Urinary bladder (tissue), 4 donors: ENCODE data around the gene MYH7. TPM values are rescaled to one million over a fixed set of nuclear protein-coding genes. Genes with fewer than 3 reads are reported as not detected.

Experiments used
- DNase-seq: peaks from one replicate; pipeline ENCODE4 v3.0.0-alpha.2; 2015; ENCODE audit errors: extremely low spot score
- H3K27ac ChIP-seq: one replicate; pipeline ENCODE4 v1.5.1; 2013; ENCODE audit warnings: low read depth, mild to moderate bottlenecking, moderate library complexity
- H3K36me3 ChIP-seq: one replicate; pipeline ENCODE4 v1.6.1; 2013; ENCODE audit warnings: mild to moderate bottlenecking, moderate library complexity; ENCODE audit not compliant: insufficient read depth
- H3K4me1 ChIP-seq: one replicate; pipeline ENCODE4 v1.6.1; 2013; ENCODE audit warnings: mild to moderate bottlenecking, moderate library complexity; ENCODE audit not compliant: insufficient read depth
- H3K4me3 ChIP-seq: one replicate; pipeline ENCODE4 v1.5.1; 2013; ENCODE audit warnings: low read depth, low read length
- WGBS: extraction: QIAGEN DNeasy Blood & Tissue Kit; methylation state at CpG from one replicate; pipeline ENCODE4 v1.1.7; 2013; 5-methylcytosine and 5-hydroxymethylcytosine counted together
- polyA plus RNA-seq: library from polyadenylated mRNA; stranded (reverse); fragments of 200-250 nt; gene quantifications from one replicate; pipeline ENCODE4 v1.2.3, GENCODE V29; 2013
- small RNA-seq: library from RNA; depleted of rRNA; stranded (forward); fragments of <200 nt; gene quantifications from one replicate; pipeline ENCODE3, GENCODE V24; 2014
- total RNA-seq: library from RNA; depleted of rRNA; stranded (reverse); fragments of >200 nt; gene quantifications from one replicate; pipeline ENCODE4 v1.2.3, GENCODE V29; 2014
- donor health status: healthy with polysubstance abuse.
- donor health status: healthy.

MYH7 gene
- total and polyA plus RNA-seq, 2 donors = 29.9 TPM; not detected in 1

DNA sequence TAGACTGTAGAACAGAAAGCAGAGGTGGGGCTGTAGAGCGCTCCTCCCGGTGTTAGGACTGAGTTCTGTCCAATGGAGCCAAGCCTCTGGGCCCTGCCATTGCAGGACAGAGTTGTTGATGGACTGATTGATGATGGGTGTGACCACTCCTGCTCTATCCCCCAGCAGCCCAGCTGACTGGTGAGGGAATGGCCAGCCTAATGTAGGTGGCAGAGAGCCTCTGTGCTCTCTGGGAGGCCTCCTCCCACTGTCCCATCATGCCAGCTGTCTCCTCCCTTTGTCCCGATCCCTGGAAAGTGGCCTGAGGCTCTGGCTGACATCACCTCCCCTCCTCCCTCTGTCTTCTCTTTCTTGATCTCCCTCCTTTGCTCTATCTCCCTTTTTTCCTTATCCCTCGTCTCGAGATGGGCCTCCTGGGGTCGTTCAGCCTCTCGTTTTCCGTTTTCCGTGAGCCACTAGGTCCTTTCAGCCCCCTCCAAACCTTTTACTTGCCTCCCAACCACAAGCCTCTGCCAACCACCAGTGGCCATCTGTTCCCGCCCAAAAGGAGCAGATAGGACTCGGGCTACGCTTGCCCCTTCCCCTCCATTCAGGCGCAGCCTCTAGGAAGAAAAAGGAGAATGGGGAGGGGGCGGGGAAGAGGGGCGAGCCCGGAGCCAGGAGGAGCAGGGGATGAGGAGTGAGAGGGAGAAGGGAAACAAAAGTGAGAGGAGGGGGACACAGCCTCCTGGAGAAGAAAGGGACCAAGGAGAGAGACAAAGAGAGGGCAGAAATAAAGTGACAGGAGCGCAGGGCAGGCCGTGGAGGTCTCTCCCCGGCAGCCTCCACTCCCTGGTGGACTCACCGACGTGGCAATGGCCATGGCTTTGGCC is 71.1 kb downstream of the MYH7 start:
- WGBS = 8% methylated on average over 21 of the region's 21 CpGs
- Histone ChIP-seq H3K4me3 (peak overlapping the region; percentile 57), H3K4me1 (peaks cover 1% of the 10 kb centered on the region), H3K27ac (peak overlapping the region; percentile 97), H3K36me3 (no peaks in the 10 kb centered on the region)
- no peak for DNase-seq

Small RNA genes within 50 kb of the gene (small RNA-seq; reads per million reads assigned to genes)
- gene MIR208A (not detected), gene MIR208B (10.0 reads per million, percentile 94 among the genes with 10 or more reads in this experiment)

Other genes with a start within 250 kb of the MYH7 start
- gene RNF212B, start 197.7 kb downstream of the MYH7 start, total RNA-seq = not detected
- gene RNF212B, start 197.7 kb downstream of the MYH7 start, polyA plus RNA-seq = 0.41 TPM
- 7.9 TPM for gene HOMEZ, start 149.5 kb downstream of the MYH7 start, total RNA-seq
- gene HOMEZ, start 149.5 kb downstream of the MYH7 start, polyA plus RNA-seq = 12.4 TPM
- gene PPP1R3E, start 132.8 kb downstream of the MYH7 start, total RNA-seq = 8.6 TPM
- gene PPP1R3E, start 132.8 kb downstream of the MYH7 start, polyA plus RNA-seq = 9.8 TPM
- 19.2 TPM for gene BCL2L2, start 128.8 kb downstream of the MYH7 start, total RNA-seq
- 118 TPM for gene BCL2L2, start 128.8 kb downstream of the MYH7 start, polyA plus RNA-seq
- 52.0 TPM for gene PABPN1, start 114.2 kb downstream of the MYH7 start, total RNA-seq
- 84.0 TPM for gene PABPN1, start 114.2 kb downstream of the MYH7 start, polyA plus RNA-seq
- gene SLC22A17, start 82.8 kb downstream of the MYH7 start, total RNA-seq = 30.5 TPM
- gene SLC22A17, start 82.8 kb downstream of the MYH7 start, polyA plus RNA-seq = 40.8 TPM
- 15.0 TPM for gene EFS, start 70.5 kb downstream of the MYH7 start, total RNA-seq
- 28.7 TPM for gene EFS, start 70.5 kb downstream of the MYH7 start, polyA plus RNA-seq
- gene IL25, start 62.9 kb downstream of the MYH7 start, total RNA-seq = not detected
- gene IL25, start 62.9 kb downstream of the MYH7 start, polyA plus RNA-seq = not detected
- gene CMTM5, start 58.6 kb downstream of the MYH7 start, total RNA-seq = 3.5 TPM
- gene CMTM5, start 58.6 kb downstream of the MYH7 start, polyA plus RNA-seq = 2.0 TPM
- gene MYH6, start 27.4 kb downstream of the MYH7 start, total RNA-seq = 0.26 TPM
- gene MYH6, start 27.4 kb downstream of the MYH7 start, polyA plus RNA-seq = not detected
- 33.9 TPM for gene NGDN, start 34.0 kb upstream of the MYH7 start, total RNA-seq
- 48.3 TPM for gene NGDN, start 34.0 kb upstream of the MYH7 start, polyA plus RNA-seq
- 0.32 TPM for gene ZFHX2, start 116.1 kb upstream of the MYH7 start, total RNA-seq
- gene ZFHX2, start 116.1 kb upstream of the MYH7 start, polyA plus RNA-seq = 0.71 TPM
- 7.1 TPM for gene THTPA, start 120.6 kb upstream of the MYH7 start, total RNA-seq
- 25.3 TPM for gene THTPA, start 120.6 kb upstream of the MYH7 start, polyA plus RNA-seq
- gene AP1G2, start 132.1 kb upstream of the MYH7 start, total RNA-seq = 36.3 TPM
- gene AP1G2, start 132.1 kb upstream of the MYH7 start, polyA plus RNA-seq = 50.7 TPM
- 2.7 TPM for gene JPH4, start 143.1 kb upstream of the MYH7 start, total RNA-seq
- gene JPH4, start 143.1 kb upstream of the MYH7 start, polyA plus RNA-seq = 2.5 TPM
- 593 TPM for gene DHRS2, start 200.7 kb upstream of the MYH7 start, total RNA-seq
- 309 TPM for gene DHRS2, start 200.7 kb upstream of the MYH7 start, polyA plus RNA-seq